ENCODE data around the gene SLC24A4. TPM values are rescaled to one million over a fixed set of nuclear protein-coding genes. Genes with fewer than 3 reads are reported as not detected.

The SLC24A4 gene
- total RNA-seq, 1 experiment from 2014 or later, result not detected

DNA sequence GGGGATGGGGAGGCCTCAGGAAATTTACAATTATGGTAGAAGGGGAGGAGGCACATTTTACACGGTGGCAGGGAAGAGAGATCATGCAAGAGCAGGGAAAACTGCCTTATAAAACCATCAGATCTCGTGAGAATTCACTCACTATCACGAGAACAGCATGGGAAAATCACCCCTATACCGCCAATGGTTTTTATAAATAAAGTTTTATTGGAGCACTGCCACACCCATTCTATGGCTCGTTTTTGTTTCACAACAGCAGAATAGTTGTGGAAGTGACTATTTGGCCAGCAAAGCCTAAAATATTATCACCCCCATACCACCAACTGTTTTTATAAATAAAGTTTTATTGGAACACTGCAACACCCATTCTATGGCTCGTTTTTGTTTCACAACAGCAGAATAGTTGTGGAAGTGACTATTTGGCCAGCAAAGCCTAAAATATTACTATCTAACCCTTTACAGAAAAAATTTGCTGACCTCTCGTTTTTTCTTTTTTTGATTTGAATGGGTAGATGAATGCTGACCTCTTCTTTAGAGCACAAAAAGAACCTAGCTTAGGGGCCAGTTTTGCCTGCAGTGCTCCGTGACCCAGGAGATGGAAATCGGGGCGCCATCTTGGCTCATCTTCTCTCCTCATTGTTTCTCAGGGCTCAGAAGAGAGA is 113.3 kb downstream of the SLC24A4 start:
- ATAC-seq, result no peak
- H3K4me1 ChIP-seq (ENCODE audit: control insufficient read depth in 1 of 2, insufficient read depth in 2 of 2, low read length in 2 of 2), result peaks cover 0 to 3% of the 10 kb centered on the region in 2 experiments; a peak in 1 of 4 replicates
- no peaks in the 10 kb centered on the region for H3K9me2 ChIP-seq (ENCODE audit: insufficient read depth)
- ChIA-PET CTCF (no interaction called here), RAD21 (ENCODE audit: low non-redundant PET in 1 of 2, low total read pairs in 2 of 2, uncharacterized antibody in 2 of 2, unreplicated experiment in 2 of 2) (no interaction called here), POLR2A (no interaction called here)
- no peak overlapping the region for H3K4me2 ChIP-seq (ENCODE audit: low read length)
- TF ChIP-seq JUND (IDR thresholded peaks at IDR 0.05), result no peak
- TF ChIP-seq ELF1 (IDR thresholded peaks at IDR 0.05; ENCODE audit: borderline replicate concordance, low read depth), result no peak
- no peak for TF ChIP-seq YY1 (IDR thresholded peaks at IDR 0.05; ENCODE audit: extremely low read depth, insufficient replicate concordance, low read depth, low read length)
- TF ChIP-seq RAD21 (IDR thresholded peaks at IDR 0.05; ENCODE audit: low read depth), result no peak
- no peak for TF ChIP-seq SP1 (IDR thresholded peaks at IDR 0.05; ENCODE audit: low read depth)
- no peak for TF ChIP-seq ZNF274 (IDR thresholded peaks at IDR 0.05; ENCODE audit: low read depth, low read length)
- no peak for TF ChIP-seq EZH2phosphoT487 (IDR thresholded peaks at IDR 0.05; ENCODE audit: borderline replicate concordance)
- no peak for TF ChIP-seq ATF3 (IDR thresholded peaks at IDR 0.05)
- no peaks in the 10 kb centered on the region for H3K9me3 ChIP-seq (ENCODE audit: control insufficient read depth in 1 of 2, insufficient read depth in 1 of 2, low read depth in 1 of 2, low read length in 2 of 2)
- no peak overlapping the region for H3K4me3 ChIP-seq (replicated peaks in 1 of 2; ENCODE audit: low read depth in 1 of 2, low read length in 2 of 2)
- BruUV-seq (replicated peaks), result no TSS peak
- no peak overlapping the region for H3K9ac ChIP-seq (ENCODE audit: low read length)
- no peaks in the 10 kb centered on the region for H3K27me3 ChIP-seq (ENCODE audit: insufficient read depth, low read length)
- H3K36me3 ChIP-seq (ENCODE audit: control insufficient read depth in 1 of 2, insufficient read depth in 2 of 2, low read length in 2 of 2), result no peaks in the 10 kb centered on the region
- H2AFZ ChIP-seq (ENCODE audit: low read depth, low read length, poor library complexity, severe bottlenecking), result no peak overlapping the region
- H3K27ac ChIP-seq (ENCODE audit: low read depth, low read length), result no peak overlapping the region
- intact Hi-C loops (cut with micrococcal nuclease), result no loop called here
- DNase-seq (ENCODE audit: low read depth, low spot score), result no peak
- no peaks in the 10 kb centered on the region for H4K20me1 ChIP-seq (ENCODE audit: insufficient read depth)
- no peaks in the 10 kb centered on the region for H3K79me2 ChIP-seq (ENCODE audit: insufficient read depth, low read length)

- H3K27ac ChIP-seq (ENCODE audit: low read depth, low read length), result no peak overlapping the region
- H3K4me3 ChIP-seq (replicated peaks in 1 of 2; ENCODE audit: low read depth in 1 of 2, low read length in 2 of 2), result no peak overlapping the region
- H3K9ac ChIP-seq (ENCODE audit: low read length), result no peak overlapping the region
- H3K27me3 ChIP-seq (ENCODE audit: insufficient read depth, low read length), result no peaks in the 10 kb centered on the region
- no peaks in the 10 kb centered on the region for H3K79me2 ChIP-seq (ENCODE audit: insufficient read depth, low read length)
- no peaks in the 10 kb centered on the region for H3K9me2 ChIP-seq (ENCODE audit: insufficient read depth)
- RAD21 ChIA-PET (ENCODE audit: low non-redundant PET in 1 of 2, low total read pairs in 2 of 2, uncharacterized antibody in 2 of 2, unreplicated experiment in 2 of 2), result no interaction called here
- H3K4me1 ChIP-seq (ENCODE audit: control insufficient read depth in 1 of 2, insufficient read depth in 2 of 2, low read length in 2 of 2), result no peaks in the 10 kb centered on the region
- no peaks in the 10 kb centered on the region for H4K20me1 ChIP-seq (ENCODE audit: insufficient read depth)
- POLR2A ChIA-PET, result no interaction called here
- H3K4me2 ChIP-seq (ENCODE audit: low read length), result no peak overlapping the region
- intact Hi-C loops (cut with micrococcal nuclease), result no loop called here
- BruUV-seq (replicated peaks), result no TSS peak
- ATAC-seq, result no peak
- no peak for TF ChIP-seq POLR2AphosphoS5 (IDR thresholded peaks at IDR 0.05; ENCODE audit: low read depth, low read length)
- no peak for TF ChIP-seq POLR2A (IDR thresholded peaks at IDR 0.05; ENCODE audit: borderline replicate concordance, extremely low read depth, insufficient read depth, insufficient read length)
- no peak for TF ChIP-seq ZNF274 (IDR thresholded peaks at IDR 0.05; ENCODE audit: low read depth, low read length)
- TF ChIP-seq REST (IDR thresholded peaks at IDR 0.05; ENCODE audit: low read depth), result no peak
- no peak for TF ChIP-seq EZH2 (IDR thresholded peaks at IDR 0.05)
- no peak for TF ChIP-seq MAX (IDR thresholded peaks at IDR 0.05)
- TF ChIP-seq ATF3 (IDR thresholded peaks at IDR 0.05), result no peak
- no peak for TF ChIP-seq SP1 (IDR thresholded peaks at IDR 0.05; ENCODE audit: low read depth)
- TF ChIP-seq FOSL1 (IDR thresholded peaks at IDR 0.05; ENCODE audit: low read depth), result no peak
- TF ChIP-seq ELF1 (IDR thresholded peaks at IDR 0.05; ENCODE audit: borderline replicate concordance, low read depth), result no peak
- TF ChIP-seq EGR1 (IDR thresholded peaks at IDR 0.05; ENCODE audit: low read depth), result no peak
- TF ChIP-seq JUND (IDR thresholded peaks at IDR 0.05), result no peak
- TF ChIP-seq CEBPB (IDR thresholded peaks at IDR 0.05; ENCODE audit: low read depth), result no peak
- TF ChIP-seq YY1 (IDR thresholded peaks at IDR 0.05; ENCODE audit: extremely low read depth, insufficient replicate concordance, low read depth, low read length), result no peak
- TF ChIP-seq EZH2phosphoT487 (IDR thresholded peaks at IDR 0.05; ENCODE audit: borderline replicate concordance), result no peak
- no peaks in the 10 kb centered on the region for H3K36me3 ChIP-seq (ENCODE audit: control insufficient read depth in 1 of 2, insufficient read depth in 2 of 2, low read length in 2 of 2)
- DNase-seq (ENCODE audit: low read depth, low spot score), result no peak
- CTCF ChIA-PET, result no interaction called here
- no peaks in the 10 kb centered on the region for H3K9me3 ChIP-seq (ENCODE audit: control insufficient read depth in 1 of 2, insufficient read depth in 1 of 2, low read depth in 1 of 2, low read length in 2 of 2)
- no peak overlapping the region for H2AFZ ChIP-seq (ENCODE audit: low read depth, low read length, poor library complexity, severe bottlenecking)
Observed at GRCh38 chr14:92437309-92437708, 114.3 kb downstream of the SLC24A4 start.
